Lung (tissue), 16 donors: ENCODE results near the gene C6orf118. TPM values are rescaled to one million over a fixed set of nuclear protein-coding genes. Genes with fewer than 3 reads are reported as not detected.

Experiments used
- ATAC-seq: fragments of 200-7000 bp; cut with Tn5 transposase; one replicate; pipeline ENCODE4 v1.9.1; 2020; ENCODE audit warnings: moderate number of reproducible peaks; ENCODE audit not compliant: insufficient read depth, low FRiP score
- DNase-seq, 3 donors: peaks; one replicate each; pipeline ENCODE4 v3.0.0-alpha.2; 2013 to 2017
- H3K27ac ChIP-seq, 2 donors: one replicate each; pipeline ENCODE4 v1.5.1; 2013; ENCODE audit warnings: mild to moderate bottlenecking in 2 of 2, moderate library complexity in 2 of 2, control low read depth in 1 of 2, inconsistent platforms in 1 of 2, low read depth in 1 of 2, low read length in 1 of 2
- H3K27me3 ChIP-seq, 3 donors: one replicate each; pipeline ENCODE4 v1.5.1; 2013; ENCODE audit warnings: low read length in 2 of 3; ENCODE audit not compliant: control insufficient read depth in 3 of 3, insufficient read depth in 3 of 3
- H3K36me3 ChIP-seq, 4 donors: one replicate each; pipeline ENCODE4 v1.5.1; 2013; ENCODE audit warnings: low read length in 4 of 4, mild to moderate bottlenecking in 1 of 4, moderate library complexity in 1 of 4; ENCODE audit not compliant: control insufficient read depth in 4 of 4, insufficient read depth in 4 of 4
- H3K4me1 ChIP-seq, 5 donors: one replicate each; pipeline ENCODE4 v1.5.1; 2013; ENCODE audit warnings: low read length in 5 of 5, mild to moderate bottlenecking in 2 of 5, moderate library complexity in 1 of 5; ENCODE audit not compliant: control insufficient read depth in 5 of 5, insufficient read depth in 5 of 5
- H3K4me3 ChIP-seq: one replicate; pipeline ENCODE4 v1.5.1; 2013; ENCODE audit warnings: mild to moderate bottlenecking, control low read depth, moderate library complexity
- H3K9ac ChIP-seq, 2 donors: one replicate each; pipeline ENCODE4 v1.5.1; 2013; ENCODE audit warnings: low read length in 2 of 2, control low read depth in 1 of 2; ENCODE audit not compliant: insufficient read depth in 1 of 2
- H3K9me3 ChIP-seq, 4 donors: one replicate each; pipeline ENCODE4 v1.5.1; 2013; ENCODE audit warnings: low read length in 3 of 4, mild to moderate bottlenecking in 1 of 4, moderate library complexity in 1 of 4; ENCODE audit not compliant: control insufficient read depth in 4 of 4, insufficient read depth in 3 of 4
- WGBS, 2 donors: extraction: QIAGEN DNeasy Blood & Tissue Kit; methylation state at CpG; one replicate each; pipeline ENCODE4 v1.1.7; 2013; 5-methylcytosine and 5-hydroxymethylcytosine counted together
- long read RNA-seq, 5 donors: transcript quantifications; one replicate each; lab custom pipeline, GENCODE V29; 2026
- polyA plus RNA-seq, 2 donors: library from polyadenylated mRNA; stranded (reverse); fragments of 200-250 nt; gene quantifications; one replicate each; pipeline ENCODE4 v1.2.1, GENCODE V29; 2013
- total RNA-seq, 2 donors: library from RNA; depleted of rRNA in 1 of 2; stranded (reverse); fragments of >200 nt in 1 of 2; gene quantifications; one replicate each; pipeline ENCODE4 v1.2.1, GENCODE V29; 2014 to 2021
- TF ChIP-seq, protein P1 (sequence below): IDR thresholded peaks from 2 replicates; pipeline ENCODE4 v1.5.1; 2012; ENCODE audit warnings: mild to moderate bottlenecking; ENCODE audit errors: control extremely low read depth, extremely low read depth
- donor health status: control.
- donor health status: control.
- donor health status: Bipolar disorder and iron deficiency.
- donor health status: healthy.
- donor health status: DM: yes; HTN: yes; CAD: no.

Gene C6orf118
- 10 to 100 TPM; 12.4 to 17.4 TPM for total RNA-seq
- 1 to 10 TPM; 5.5 to 6.8 TPM for polyA plus RNA-seq
- long read RNA-seq, donor 1, result 0 reads
- long read RNA-seq, donor 2, partial matches to known transcripts, result 0 of 1 reads
- long read RNA-seq, donor 2, other reads (novel, unspliced or antisense), result 0 of 1 reads
- long read RNA-seq, donor 3, result 0 reads
- long read RNA-seq, donor 4, result 0 reads
- long read RNA-seq, donor 5, result 0 reads

DNA sequence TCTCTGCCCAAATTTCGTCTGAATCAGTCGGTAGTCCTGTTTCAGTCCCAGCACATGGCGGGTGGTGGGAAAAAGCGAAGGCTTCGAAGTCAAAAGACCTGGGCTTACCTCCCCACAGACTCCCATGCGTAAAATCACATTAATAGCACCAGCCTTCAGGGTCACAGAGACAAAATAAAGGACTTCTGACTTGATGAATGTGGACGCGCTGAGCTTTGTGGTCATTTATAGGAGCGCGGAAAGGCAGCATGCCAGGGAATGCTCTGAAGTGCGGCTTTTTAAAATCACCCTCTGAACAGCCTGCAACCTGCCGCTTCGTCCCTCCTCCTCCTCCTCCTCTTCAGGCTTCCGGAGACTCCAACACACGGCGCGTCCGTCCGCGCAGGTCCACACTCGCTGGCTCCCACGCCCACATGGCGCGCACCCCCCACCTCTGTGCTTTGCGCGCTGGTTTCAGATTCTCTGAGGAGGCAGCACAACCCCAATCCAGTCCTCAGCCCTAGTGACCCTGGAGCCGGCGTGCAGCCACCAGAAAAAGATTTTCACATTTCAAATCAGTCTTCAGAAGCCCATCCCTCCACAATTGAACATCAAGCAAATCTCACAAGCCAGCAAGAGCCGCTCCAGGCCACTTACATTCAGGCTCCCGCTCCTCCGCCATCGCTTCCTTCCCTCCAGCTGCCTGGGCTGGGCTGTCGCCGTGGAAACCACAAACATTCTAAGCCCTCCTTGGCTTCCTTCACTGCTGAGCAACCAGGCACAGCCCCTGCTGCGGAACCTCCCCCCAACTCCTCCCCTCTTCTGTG is at the start of gene C6orf118:
Gene C6orf118 (minus strand): TSS at position 680 of the 806 bp plus-strand sequence. CDS start 19 bp downstream, at position 661.
- TF ChIP-seq, protein P1, sequence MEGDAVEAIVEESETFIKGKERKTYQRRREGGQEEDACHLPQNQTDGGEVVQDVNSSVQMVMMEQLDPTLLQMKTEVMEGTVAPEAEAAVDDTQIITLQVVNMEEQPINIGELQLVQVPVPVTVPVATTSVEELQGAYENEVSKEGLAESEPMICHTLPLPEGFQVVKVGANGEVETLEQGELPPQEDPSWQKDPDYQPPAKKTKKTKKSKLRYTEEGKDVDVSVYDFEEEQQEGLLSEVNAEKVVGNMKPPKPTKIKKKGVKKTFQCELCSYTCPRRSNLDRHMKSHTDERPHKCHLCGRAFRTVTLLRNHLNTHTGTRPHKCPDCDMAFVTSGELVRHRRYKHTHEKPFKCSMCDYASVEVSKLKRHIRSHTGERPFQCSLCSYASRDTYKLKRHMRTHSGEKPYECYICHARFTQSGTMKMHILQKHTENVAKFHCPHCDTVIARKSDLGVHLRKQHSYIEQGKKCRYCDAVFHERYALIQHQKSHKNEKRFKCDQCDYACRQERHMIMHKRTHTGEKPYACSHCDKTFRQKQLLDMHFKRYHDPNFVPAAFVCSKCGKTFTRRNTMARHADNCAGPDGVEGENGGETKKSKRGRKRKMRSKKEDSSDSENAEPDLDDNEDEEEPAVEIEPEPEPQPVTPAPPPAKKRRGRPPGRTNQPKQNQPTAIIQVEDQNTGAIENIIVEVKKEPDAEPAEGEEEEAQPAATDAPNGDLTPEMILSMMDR, result no peak
- H3K4me1 ChIP-seq, result peaks cover 0 to 6% (median 0%) of the 10 kb centered on the region in 5 donors
- ATAC-seq (peak; percentile 58), DNase-seq (peak; percentile 93 to 95 (median 95))
- H3K36me3 ChIP-seq, result no peaks in the 10 kb centered on the region
- H3K27me3 ChIP-seq, result no peaks in the 10 kb centered on the region
- peaks cover 0 to 4% (median 0%) of the 10 kb centered on the region in 4 donors for H3K9me3 ChIP-seq
- no peak within 1 kb of the TSS for H3K27ac ChIP-seq
- peak within 1 kb of the TSS; percentile 5 for H3K4me3 ChIP-seq
- 8 to 10% methylated on average over 35 of the region's 35 CpGs for WGBS, 2 donors
- H3K9ac ChIP-seq, result peak within 1 kb of the TSS; percentile 8 to 53

- H3K4me1 ChIP-seq, result no peaks in the 10 kb centered on the region
- no peak overlapping the region for H3K27ac ChIP-seq
- peaks cover 0 to 12% (median 6%) of the 10 kb centered on the region in 4 donors for H3K36me3 ChIP-seq
- TF ChIP-seq, protein P1, result no peak
- no peaks in the 10 kb centered on the region for H3K27me3 ChIP-seq
- no peak overlapping the region for H3K4me3 ChIP-seq
- peaks cover 0 to 6% (median 0%) of the 10 kb centered on the region in 4 donors for H3K9me3 ChIP-seq
- 83 to 85% methylated on average over 4 of the region's 4 CpGs for WGBS, 2 donors
- no peak overlapping the region for H3K9ac ChIP-seq
- ATAC-seq, result no peak
- DNase-seq, result no peak
Observed at GRCh38 chr6:165345700-165346099, 36.3 kb upstream of the C6orf118 start.

GRCh38 chr6:165340532-165340931 is 31.1 kb upstream of the C6orf118 start:
- no peaks in the 10 kb centered on the region for H3K27me3 ChIP-seq
- TF ChIP-seq, protein P1, result no peak
- H3K27ac ChIP-seq, result no peak overlapping the region
- H3K9ac ChIP-seq, result no peak overlapping the region
- H3K36me3 ChIP-seq, result peaks cover 0 to 11% (median 0%) of the 10 kb centered on the region in 4 donors
- DNase-seq, result no peak
- no peak for ATAC-seq
- peaks cover 0 to 4% (median 0%) of the 10 kb centered on the region in 4 donors for H3K9me3 ChIP-seq
- no peak overlapping the region for H3K4me3 ChIP-seq
- WGBS, 2 donors, result 76 to 80% methylated on average over 5 of the region's 5 CpGs
- H3K4me1 ChIP-seq, result no peaks in the 10 kb centered on the region
